IMR-90 (cell line): ENCODE results near the gene SYNE2. TPM values are rescaled to one million over a fixed set of nuclear protein-coding genes. Genes with fewer than 3 reads are reported as not detected.
"Not testable (repeated sequence)": the region's sequence is repeated elsewhere in the genome, so short reads cannot be mapped to it uniquely, and the experiment has no call there.

ENCODE experiments used
- ATAC-seq: fragments of 200-7000 bp; cut with Tn5 transposase; 2 replicates; pipeline ENCODE4 v1.9.1; 2020; ENCODE audit warnings: low read depth, mild to moderate bottlenecking, moderate library complexity
- BruUV-seq: library from RNA; stranded (reverse); fragments of 400-500 nt; replicated peaks from 2 replicates; lab custom pipeline; 2021; lab: Mats Ljungman, UMichigan
- CTCF ChIA-PET: fragments of 300-600 bp; formaldehyde crosslinking; extraction: SDS; loops from one replicate; lab custom pipeline; 2021; ENCODE audit warnings: antibody characterized with exemption; lab: Yijun Ruan, JAX
- POLR2A ChIA-PET: fragments of 300-600 bp; sonication (Branson Sonifier 250); formaldehyde crosslinking; loops from one replicate; lab custom pipeline; 2022; ENCODE audit warnings: antibody characterized with exemption; ENCODE audit not compliant: unreplicated experiment; lab: Charles Lee
- DNase-seq: peaks from one replicate; pipeline ENCODE4 v3.0.0; 2013
- H2AFZ ChIP-seq: replicated peaks from 2 replicates; pipeline ENCODE3; 2013; ENCODE audit warnings: low read length, mild to moderate bottlenecking; ENCODE audit not compliant: poor library complexity
- H2AK5ac ChIP-seq: 2 replicates; pipeline ENCODE4 v1.6.1; 2013; ENCODE audit warnings: low read depth, low read length, inconsistent platforms
- H2AK9ac ChIP-seq: replicated peaks from 2 replicates; pipeline ENCODE3; 2013; ENCODE audit warnings: mild to moderate bottlenecking, low read depth, low read length, moderate library complexity; ENCODE audit not compliant: poor library complexity
- H2BK120ac ChIP-seq: 2 replicates; pipeline ENCODE4 v1.6.1; 2013; ENCODE audit warnings: low read depth, low read length, inconsistent platforms
- H2BK15ac ChIP-seq: 3 replicates; pipeline ENCODE4 v1.6.1; 2013; ENCODE audit warnings: low read depth, low read length, inconsistent platforms
- H2BK20ac ChIP-seq: 2 replicates; pipeline ENCODE4 v1.6.1; 2013; ENCODE audit warnings: low read depth, mild to moderate bottlenecking, inconsistent platforms, low read length, moderate library complexity
- H2BK5ac ChIP-seq: 2 replicates; pipeline ENCODE4 v1.6.1; 2013; ENCODE audit warnings: mild to moderate bottlenecking, low read depth, low read length, inconsistent platforms; ENCODE audit not compliant: poor library complexity, severe bottlenecking
- H3K14ac ChIP-seq: replicated peaks from 2 replicates; pipeline ENCODE4 v1.6.1; 2013; ENCODE audit warnings: low read depth, low read length, inconsistent platforms
- H3K18ac ChIP-seq: 2 replicates; pipeline ENCODE4 v1.6.1; 2013; ENCODE audit warnings: low read depth, low read length, control low read depth
- H3K23ac ChIP-seq: 2 replicates; pipeline ENCODE4 v1.6.1; 2013; ENCODE audit warnings: low read depth, low read length, inconsistent platforms
- H3K27ac ChIP-seq: 2 replicates; pipeline ENCODE4 v1.5.1; 2013; ENCODE audit warnings: mild to moderate bottlenecking, control low read depth, low read length; ENCODE audit not compliant: insufficient read depth
- H3K27me3 ChIP-seq: 2 replicates; pipeline ENCODE4 v1.6.1; 2013; ENCODE audit warnings: low read length; ENCODE audit not compliant: control insufficient read depth, insufficient read depth
- H3K36me3 ChIP-seq: 2 replicates; pipeline ENCODE4 v1.6.1; 2013; ENCODE audit warnings: low read length, mixed read lengths; ENCODE audit not compliant: control insufficient read depth, insufficient read depth
- H3K4ac ChIP-seq: 2 replicates; pipeline ENCODE4 v1.6.1; 2013; ENCODE audit warnings: low read depth, low read length, inconsistent platforms
- H3K4me1 ChIP-seq: 2 replicates; pipeline ENCODE4 v1.6.1; 2013; ENCODE audit warnings: low read length, mixed read lengths; ENCODE audit not compliant: control insufficient read depth, insufficient read depth
- H3K4me2 ChIP-seq: 2 replicates; pipeline ENCODE4 v1.6.1; 2013; ENCODE audit warnings: low read depth, mild to moderate bottlenecking, control low read depth, low read length, moderate library complexity
- H3K4me3 ChIP-seq: 2 replicates; pipeline ENCODE4 v1.5.1; 2013; ENCODE audit warnings: low read depth, mild to moderate bottlenecking, control low read depth, low read length, moderate library complexity; ENCODE audit not compliant: insufficient read depth
- H3K56ac ChIP-seq: 2 replicates; pipeline ENCODE4 v1.6.1; 2013; ENCODE audit warnings: low read length, inconsistent platforms; ENCODE audit not compliant: insufficient read depth; ENCODE audit errors: extremely low read depth
- H3K79me1 ChIP-seq, 2 experiments: 2 replicates each; pipeline ENCODE4 v1.6.1; 2013; ENCODE audit warnings: low read length in 2 of 2, inconsistent platforms in 1 of 2, low read depth in 1 of 2
- H3K9ac ChIP-seq: 2 replicates; pipeline ENCODE4 v1.6.1; 2013; ENCODE audit warnings: low read depth, low read length, control low read depth
- H3K9me1 ChIP-seq: 2 replicates; pipeline ENCODE4 v1.6.1; 2013; ENCODE audit warnings: low read length, inconsistent platforms; ENCODE audit not compliant: insufficient read depth
- H3K9me3 ChIP-seq: 2 replicates; pipeline ENCODE4 v1.6.1; 2013; ENCODE audit warnings: low read length; ENCODE audit not compliant: control insufficient read depth, insufficient read depth
- H4K20me1 ChIP-seq: 2 replicates; pipeline ENCODE4 v1.6.1; 2013; ENCODE audit warnings: low read length, inconsistent platforms; ENCODE audit not compliant: insufficient read depth
- H4K5ac ChIP-seq: 2 replicates; pipeline ENCODE4 v1.6.1; 2013; ENCODE audit warnings: mild to moderate bottlenecking, low read depth, low read length, control low read depth
- H4K8ac ChIP-seq, 2 experiments: 2 replicates each; pipeline ENCODE4 v1.6.1; 2013; ENCODE audit warnings: low read depth in 2 of 2, low read length in 2 of 2, control low read depth in 1 of 2, inconsistent platforms in 1 of 2
- H4K91ac ChIP-seq: 2 replicates; pipeline ENCODE4 v1.6.1; 2013; ENCODE audit warnings: low read depth, low read length, inconsistent platforms; ENCODE audit not compliant: insufficient read depth
- WGBS, 2 experiments: methylation state at CpG; one replicate each; pipeline versions ENCODE4 v1.1.5 to v1.1.7; 2013; ENCODE audit warnings: missing lambda C conversion rate in 2 of 2; ENCODE audit not compliant: insufficient read length in 1 of 2; ENCODE audit errors: extremely low coverage in 2 of 2; 5-methylcytosine and 5-hydroxymethylcytosine counted together
- dilution Hi-C: fragments of 300-500 bp; cut with HindIII; formaldehyde crosslinking; loops from one replicate; pipeline ENCODE4 v1.14.3; 2018; ENCODE audit warnings: low sequenced_read_pairs; ENCODE audit not compliant: unreplicated experiment
- in situ Hi-C: fragments of 300-500 bp; cut with MboI; formaldehyde crosslinking; loops from 3 replicates; pipeline ENCODE4 v1.14.3; 2019; ENCODE audit warnings: low sequenced_read_pairs, inconsistent platforms, mixed read lengths
- intact Hi-C: fragments of 100-400 bp; cut with micrococcal nuclease; formaldehyde crosslinking; loops from 2 replicates; pipeline ENCODE4 v1.10.0; 2022
- polyA plus RNA-seq, 3 experiments: library from polyadenylated mRNA; depleted of rRNA; stranded (reverse); fragments of >200 nt; gene quantifications; 2 replicates each; pipeline ENCODE4 v1.2.3, GENCODE V29; 2012; ENCODE audit warnings: low replicate concordance in 1 of 3
- total RNA-seq: library from RNA; depleted of rRNA; stranded (reverse); fragments of >200 nt; gene quantifications from 2 replicates; pipeline ENCODE4 v1.2.3, GENCODE V29; 2012

SYNE2 gene
- total and polyA plus RNA-seq, 2 of the 4 experiments (the other 2 are of a cell fraction) = 5.2 to 28.9 TPM

GRCh38 chr14:64182908-64183307, 330.1 kb downstream of the SYNE2 start:
- H3K4me3 ChIP-seq, H3K9me1 ChIP-seq, H3K18ac ChIP-seq, in situ Hi-C loops, intact Hi-C loops, H4K5ac ChIP-seq, H4K91ac ChIP-seq, H4K20me1 ChIP-seq, H2BK15ac ChIP-seq, BruUV-seq, H3K9ac ChIP-seq, H2BK120ac ChIP-seq, DNase-seq, H3K27ac ChIP-seq, H3K56ac ChIP-seq, H4K8ac ChIP-seq, H3K14ac ChIP-seq, H2AK5ac ChIP-seq, H2BK20ac ChIP-seq, ATAC-seq, H3K27me3 ChIP-seq, H3K23ac ChIP-seq, H2AK9ac ChIP-seq, H2BK5ac ChIP-seq, POLR2A ChIA-PET, H3K4ac ChIP-seq, H3K36me3 ChIP-seq, H3K4me2 ChIP-seq, H2AFZ ChIP-seq, H3K9me3 ChIP-seq, H3K79me1 ChIP-seq, CTCF ChIA-PET, H3K4me1 ChIP-seq, dilution Hi-C loops: not testable (repeated sequence)
- 94% methylated on average over 9 of the region's 40 CpGs; no CpG with 5 or more reads in 1 of the 2 experiments for WGBS, 2 experiments
